Vagina (tissue), 2 donors: Measurements from ENCODE around the gene DUSP22. TPM values are rescaled to one million over a fixed set of nuclear protein-coding genes. Genes with fewer than 3 reads are reported as not detected.

Experiments
- DNase-seq, 2 donors: peaks; one replicate each; pipeline ENCODE4 v3.0.0-alpha.2; 2017; ENCODE audit errors: extremely low spot score in 2 of 2
- H3K27ac ChIP-seq: fragments of 200-600 bp; sonication (generic); one replicate; pipeline ENCODE4 v1.5.1; 2019
- H3K27me3 ChIP-seq: fragments of 200-600 bp; sonication (generic); one replicate; pipeline ENCODE4 v1.5.1; 2019
- H3K36me3 ChIP-seq, 2 donors: fragments of 200-600 bp; sonication (generic); one replicate each; pipeline ENCODE4 v1.5.1; 2017 to 2019
- H3K4me1 ChIP-seq: fragments of 200-600 bp; sonication (generic); one replicate; pipeline ENCODE4 v1.5.1; 2019
- H3K4me3 ChIP-seq, 2 donors: fragments of 200-600 bp; sonication (generic); 1 replicate in 1 of 2; 2 replicates in 1 of 2; pipeline ENCODE4 v1.5.1; 2016 to 2019
- H3K9me3 ChIP-seq: fragments of 200-600 bp; sonication (generic); one replicate; pipeline ENCODE4 v1.5.1; 2019
- POLR2A ChIP-seq, 2 donors: fragments of 450-650 bp; IDR thresholded peaks; one replicate each; pipeline ENCODE4 v1.6.1; 2017; ENCODE audit warnings: antibody characterized with exemption in 2 of 2, mild to moderate bottlenecking in 2 of 2, moderate library complexity in 2 of 2
- POLR2AphosphoS5 ChIP-seq, 2 donors: sonication (generic); formaldehyde crosslinking; IDR thresholded peaks; one replicate each; pipeline ENCODE4 v1.9.0; 2017; ENCODE audit warnings: antibody characterized with exemption in 2 of 2, mild to moderate bottlenecking in 2 of 2, low read depth in 1 of 2; ENCODE audit not compliant: insufficient read depth in 1 of 2
- intact Hi-C: fragments of 100-400 bp; cut with DNase I; formaldehyde crosslinking; loops from one replicate; pipeline ENCODE4 v1.15.1; 2023
- total RNA-seq: library from RNA; depleted of rRNA; stranded (reverse); fragments of >200 nt; gene quantifications from one replicate; pipeline ENCODE4 v1.2.3, GENCODE V29; 2016
- TF ChIP-seq, protein P1 (sequence below), 3 experiments: fragments of 450-650 bp in 2 of 3; fragments of 200-600 bp in 1 of 3; sonication (generic) in 1 of 3; IDR thresholded peaks; one replicate each; pipeline ENCODE4 v1.5.1; 2017 to 2019; ENCODE audit warnings: antibody characterized with exemption in 3 of 3, mild to moderate bottlenecking in 2 of 3, moderate library complexity in 2 of 3

Gene DUSP22
- total RNA-seq, 1 donor from 2014 or later: 57.5 TPM

DNA sequence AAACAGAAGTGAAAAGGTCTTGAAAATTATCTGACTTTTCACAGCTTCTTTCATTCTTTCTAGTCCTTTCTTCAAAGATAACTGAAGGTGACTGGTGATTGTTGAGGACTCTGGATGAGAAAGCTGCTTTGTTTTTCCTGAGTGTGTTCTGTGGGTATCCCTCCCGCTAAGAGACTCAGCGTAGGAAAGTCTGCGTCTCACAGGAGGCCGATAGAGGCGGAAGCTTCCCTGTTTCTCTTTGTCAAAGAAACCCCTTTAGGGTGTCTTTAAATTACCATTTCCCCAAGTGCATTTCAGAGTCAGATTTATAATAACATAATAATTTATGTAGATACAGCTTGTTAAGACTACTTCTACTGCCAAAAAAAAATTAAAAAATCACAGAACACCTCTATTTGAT, 68.1 kb downstream of the DUSP22 start:
- H3K27ac ChIP-seq: no peak overlapping the region
- no peak overlapping the region for H3K4me3 ChIP-seq
- no peak for TF ChIP-seq POLR2A (IDR thresholded peaks at IDR 0.05)
- H3K4me1 ChIP-seq: no peaks in the 10 kb centered on the region
- no peaks in the 10 kb centered on the region for H3K9me3 ChIP-seq
- no peaks in the 10 kb centered on the region for H3K27me3 ChIP-seq
- DNase-seq: no peak
- intact Hi-C loops: no loop called here
- H3K36me3 ChIP-seq: no peaks in the 10 kb centered on the region

DNA sequence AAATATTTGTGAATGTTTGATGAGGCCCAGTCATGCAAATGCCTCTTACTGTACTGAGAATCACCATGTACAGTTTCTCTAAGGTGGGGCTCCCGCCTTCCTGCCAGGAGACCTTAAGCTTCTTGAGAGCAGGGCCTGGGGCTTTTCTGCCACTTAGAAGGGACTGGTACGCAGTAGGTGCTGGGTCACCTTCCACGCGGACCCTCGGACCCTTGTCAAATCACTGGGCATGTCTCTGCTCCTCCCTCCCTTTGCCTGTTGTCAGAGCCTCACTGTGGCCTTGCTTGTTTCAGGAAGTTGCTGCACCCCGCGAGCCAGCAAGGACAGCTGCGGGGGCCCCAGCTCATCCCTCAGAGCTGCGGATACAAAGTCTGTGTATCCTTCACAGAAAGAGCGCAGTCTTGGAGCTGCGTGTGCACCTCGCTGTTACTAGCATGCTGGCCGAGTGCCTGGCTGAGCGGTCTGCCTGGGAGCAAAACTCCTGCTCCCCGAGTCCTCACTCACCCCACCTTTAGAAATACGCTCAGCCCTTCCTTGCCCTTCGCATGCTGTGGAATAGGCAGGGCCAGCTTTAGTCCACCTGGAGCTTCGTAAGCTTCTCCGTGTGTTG, 68.6 kb downstream of the DUSP22 start:
- DNase-seq: no peak
- Histone ChIP-seq H3K27ac (no peak overlapping the region), H3K36me3 (no peaks in the 10 kb centered on the region), H3K4me1 (no peaks in the 10 kb centered on the region), H3K27me3 (no peaks in the 10 kb centered on the region), H3K9me3 (no peaks in the 10 kb centered on the region), H3K4me3 (no peak overlapping the region)
- no peak for TF ChIP-seq POLR2A (IDR thresholded peaks at IDR 0.05)
- no peak for TF ChIP-seq POLR2AphosphoS5 (IDR thresholded peaks at IDR 0.05; ENCODE audit: insufficient read depth in 1 of 2, low read depth in 1 of 2)
- TF ChIP-seq, protein P1, sequence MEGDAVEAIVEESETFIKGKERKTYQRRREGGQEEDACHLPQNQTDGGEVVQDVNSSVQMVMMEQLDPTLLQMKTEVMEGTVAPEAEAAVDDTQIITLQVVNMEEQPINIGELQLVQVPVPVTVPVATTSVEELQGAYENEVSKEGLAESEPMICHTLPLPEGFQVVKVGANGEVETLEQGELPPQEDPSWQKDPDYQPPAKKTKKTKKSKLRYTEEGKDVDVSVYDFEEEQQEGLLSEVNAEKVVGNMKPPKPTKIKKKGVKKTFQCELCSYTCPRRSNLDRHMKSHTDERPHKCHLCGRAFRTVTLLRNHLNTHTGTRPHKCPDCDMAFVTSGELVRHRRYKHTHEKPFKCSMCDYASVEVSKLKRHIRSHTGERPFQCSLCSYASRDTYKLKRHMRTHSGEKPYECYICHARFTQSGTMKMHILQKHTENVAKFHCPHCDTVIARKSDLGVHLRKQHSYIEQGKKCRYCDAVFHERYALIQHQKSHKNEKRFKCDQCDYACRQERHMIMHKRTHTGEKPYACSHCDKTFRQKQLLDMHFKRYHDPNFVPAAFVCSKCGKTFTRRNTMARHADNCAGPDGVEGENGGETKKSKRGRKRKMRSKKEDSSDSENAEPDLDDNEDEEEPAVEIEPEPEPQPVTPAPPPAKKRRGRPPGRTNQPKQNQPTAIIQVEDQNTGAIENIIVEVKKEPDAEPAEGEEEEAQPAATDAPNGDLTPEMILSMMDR (IDR thresholded peaks at IDR 0.05): no peak
- intact Hi-C loops: no loop called here

DNA sequence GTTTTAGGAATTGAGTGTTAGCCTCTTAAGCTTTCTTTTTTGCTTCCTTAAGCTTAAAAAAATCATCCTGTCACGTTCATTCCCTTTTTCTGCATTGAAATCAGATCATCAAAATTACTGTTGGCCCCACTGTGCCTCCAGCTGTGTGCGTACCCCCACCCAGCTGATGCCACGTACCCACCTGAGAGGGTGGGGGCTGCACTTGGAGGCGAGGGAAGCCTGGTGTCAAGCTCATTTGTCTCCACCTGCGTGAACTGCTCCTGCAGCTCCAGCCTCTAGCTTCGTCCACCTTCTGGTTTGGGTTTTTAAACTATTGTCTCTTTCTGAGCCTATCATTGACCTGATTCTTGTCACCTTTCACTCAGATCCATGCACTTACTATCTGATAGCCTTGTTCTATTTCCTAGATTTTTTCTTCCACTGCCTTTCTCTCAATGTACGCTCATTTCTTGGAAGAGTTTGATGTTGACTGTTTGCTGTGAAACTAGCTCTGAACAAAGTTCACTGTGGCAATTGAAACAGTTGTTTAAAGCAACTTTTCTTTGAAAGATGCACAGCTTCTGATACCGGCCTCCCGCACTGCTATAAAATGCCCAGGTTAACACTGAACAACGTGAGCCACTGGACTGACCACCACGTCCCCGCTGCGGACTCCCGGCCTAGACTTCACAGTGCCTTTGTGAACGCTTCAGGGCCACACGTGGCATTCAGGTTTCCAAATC, 69.3 kb downstream of the DUSP22 start:
- no peaks in the 10 kb centered on the region for H3K27me3 ChIP-seq
- no peaks in the 10 kb centered on the region for H3K9me3 ChIP-seq
- no peaks in the 10 kb centered on the region for H3K36me3 ChIP-seq
- intact Hi-C loops: no loop called here
- H3K4me1 ChIP-seq: no peaks in the 10 kb centered on the region
- H3K27ac ChIP-seq: no peak overlapping the region
- no peak overlapping the region for H3K4me3 ChIP-seq
- TF ChIP-seq POLR2A (IDR thresholded peaks at IDR 0.05) (no peak), POLR2AphosphoS5 (IDR thresholded peaks at IDR 0.05; ENCODE audit: insufficient read depth in 1 of 2, low read depth in 1 of 2) (no peak)
- TF ChIP-seq, protein P1 (IDR thresholded peaks at IDR 0.05): no peak
- no peak for DNase-seq

DNA sequence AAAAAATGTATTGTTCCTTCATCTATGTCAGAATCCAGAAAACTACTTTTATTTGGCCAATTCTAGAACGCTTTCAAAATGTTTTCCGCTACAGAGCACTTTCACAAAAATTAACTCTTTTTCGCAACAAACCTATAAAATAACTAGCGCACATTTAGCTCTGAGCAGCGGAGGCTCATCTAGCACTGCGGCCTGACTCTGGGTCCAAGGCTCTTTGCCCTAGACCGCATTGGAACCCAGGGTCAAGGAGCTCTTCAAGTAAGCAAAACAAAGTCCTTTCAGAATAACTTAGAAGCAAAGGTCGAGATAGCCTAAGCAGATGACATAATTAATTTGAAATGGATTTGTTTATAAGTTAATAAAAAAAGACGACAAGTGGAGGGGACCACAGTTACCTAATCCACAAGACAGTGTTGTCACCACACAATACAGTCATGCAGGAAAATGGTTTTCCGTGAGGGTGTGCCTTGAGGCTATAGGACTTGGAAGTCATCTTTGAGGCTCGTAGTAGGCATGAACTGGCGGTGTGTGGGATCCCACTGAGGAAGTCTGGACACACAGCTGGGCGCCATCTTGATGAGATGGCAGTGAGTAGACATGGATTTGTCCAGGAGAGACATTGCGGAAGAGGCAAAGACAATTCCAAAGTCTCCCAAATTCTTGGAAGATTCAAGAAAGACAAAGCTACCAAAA, 70.1 kb downstream of the DUSP22 start:
- no peak overlapping the region for H3K27ac ChIP-seq
- TF ChIP-seq POLR2AphosphoS5 (IDR thresholded peaks at IDR 0.05; ENCODE audit: insufficient read depth in 1 of 2, low read depth in 1 of 2): no peak
- TF ChIP-seq, protein P1 (IDR thresholded peaks at IDR 0.05): no peak
- no peak for TF ChIP-seq POLR2A (IDR thresholded peaks at IDR 0.05)
- no peaks in the 10 kb centered on the region for H3K36me3 ChIP-seq
- H3K4me3 ChIP-seq: no peak overlapping the region
- intact Hi-C loops: no loop called here
- H3K9me3 ChIP-seq: no peaks in the 10 kb centered on the region
- no peaks in the 10 kb centered on the region for H3K27me3 ChIP-seq
- no peaks in the 10 kb centered on the region for H3K4me1 ChIP-seq
- DNase-seq: no peak

DNA sequence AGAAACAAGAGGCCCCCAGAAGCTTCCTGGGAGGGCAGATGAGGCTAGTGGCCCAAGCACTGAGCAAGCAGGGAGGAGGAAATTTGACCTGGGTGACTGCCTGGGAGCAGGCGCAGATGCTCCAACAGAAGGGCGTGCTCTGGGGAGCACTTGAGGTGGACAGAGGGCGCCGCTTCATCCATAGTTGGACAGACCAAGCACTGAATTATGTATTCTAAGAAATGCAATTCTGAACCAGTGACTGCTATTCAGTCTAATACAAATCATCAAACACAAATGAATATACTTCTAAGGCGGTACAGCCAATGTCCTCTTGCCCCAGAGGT, 70.6 kb downstream of the DUSP22 start:
- TF ChIP-seq, protein P1 (IDR thresholded peaks at IDR 0.05): no peak
- TF ChIP-seq POLR2A (IDR thresholded peaks at IDR 0.05) (no peak), POLR2AphosphoS5 (IDR thresholded peaks at IDR 0.05; ENCODE audit: insufficient read depth in 1 of 2, low read depth in 1 of 2) (no peak)
- intact Hi-C loops: no loop called here
- Histone ChIP-seq H3K36me3 (no peaks in the 10 kb centered on the region), H3K27me3 (no peaks in the 10 kb centered on the region), H3K9me3 (no peaks in the 10 kb centered on the region), H3K4me3 (no peak overlapping the region), H3K4me1 (no peaks in the 10 kb centered on the region), H3K27ac (no peak overlapping the region)
- DNase-seq: no peak
